ENCODE measurements around the gene IMMP1L. TPM values are rescaled to one million over a fixed set of nuclear protein-coding genes. Genes with fewer than 3 reads are reported as not detected.

IMMP1L gene
- total RNA-seq, 1 experiment from 2014 or later = 21.1 TPM

DNA sequence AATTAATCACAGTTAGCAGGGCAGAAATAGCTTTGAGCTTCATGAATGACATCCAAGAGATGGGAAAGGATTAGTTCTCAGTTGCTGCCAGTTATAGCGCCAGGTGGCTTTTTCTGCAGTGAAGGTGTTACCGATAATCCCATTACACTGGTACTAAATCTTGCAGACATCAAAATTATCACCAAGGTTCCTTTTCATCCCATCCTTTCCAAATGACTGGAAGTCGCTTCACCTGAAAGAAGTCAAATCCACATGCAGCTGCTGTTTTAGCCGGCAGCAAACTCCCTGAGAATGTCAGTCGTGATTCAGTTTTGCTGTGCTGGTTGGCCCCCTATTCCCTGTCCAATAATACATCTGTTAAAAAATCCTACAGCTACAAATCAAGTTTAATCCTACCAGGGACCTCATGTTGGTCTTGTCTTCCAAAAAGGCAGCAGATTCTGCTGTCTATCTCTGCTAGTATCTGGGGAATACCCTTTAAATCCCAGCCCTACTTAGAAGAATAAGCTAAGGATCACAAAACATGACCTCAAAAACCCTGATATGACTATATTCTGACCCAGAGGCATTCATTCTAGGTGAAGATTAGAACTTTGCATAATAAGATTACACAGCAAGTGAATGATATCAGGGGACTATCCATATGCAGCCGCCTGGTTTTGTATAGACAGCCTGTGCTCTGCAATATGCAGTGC, 31.7 kb downstream of the IMMP1L start:
- DNase-seq (ENCODE audit: low read depth) = no peak

DNA sequence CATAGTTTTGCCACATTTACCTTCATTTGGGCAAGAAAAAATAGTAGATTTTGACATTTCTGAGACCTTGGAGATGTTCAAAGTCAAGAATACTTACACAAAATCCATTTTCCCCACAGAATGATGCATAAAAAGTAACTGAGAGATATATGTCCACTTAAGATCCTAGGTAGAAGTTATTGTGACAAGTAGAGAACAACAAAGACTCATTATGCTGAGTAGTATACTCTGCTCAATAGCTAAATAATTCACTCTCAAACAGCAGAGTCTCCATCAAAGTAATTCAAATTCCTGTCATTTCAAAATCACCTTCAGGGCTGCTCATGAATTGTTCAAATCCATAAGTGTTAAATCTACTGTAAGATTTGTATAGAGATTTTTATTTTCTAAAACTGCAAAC, 35.3 kb downstream of the IMMP1L start:
- DNase-seq (ENCODE audit: low read depth) = no peak

DNA sequence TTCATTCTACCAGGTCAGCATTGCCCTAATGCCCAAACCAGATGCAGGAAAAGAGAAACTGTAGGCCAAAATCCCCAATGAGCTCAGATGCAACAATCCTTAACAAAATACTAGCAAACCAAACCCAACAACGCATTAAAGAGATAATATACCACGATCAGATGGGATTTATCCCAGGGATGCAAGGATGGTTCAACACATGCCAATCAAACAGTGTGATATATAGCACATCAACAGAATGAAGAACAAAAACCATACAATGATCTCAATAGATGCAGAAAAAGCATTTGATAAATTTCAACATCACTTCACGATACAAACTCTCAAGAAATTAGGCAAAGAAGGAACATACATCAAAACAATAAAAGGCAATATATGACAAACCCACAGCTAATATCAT, 45.0 kb downstream of the IMMP1L start:
- no peak for DNase-seq (ENCODE audit: low read depth)

DNA sequence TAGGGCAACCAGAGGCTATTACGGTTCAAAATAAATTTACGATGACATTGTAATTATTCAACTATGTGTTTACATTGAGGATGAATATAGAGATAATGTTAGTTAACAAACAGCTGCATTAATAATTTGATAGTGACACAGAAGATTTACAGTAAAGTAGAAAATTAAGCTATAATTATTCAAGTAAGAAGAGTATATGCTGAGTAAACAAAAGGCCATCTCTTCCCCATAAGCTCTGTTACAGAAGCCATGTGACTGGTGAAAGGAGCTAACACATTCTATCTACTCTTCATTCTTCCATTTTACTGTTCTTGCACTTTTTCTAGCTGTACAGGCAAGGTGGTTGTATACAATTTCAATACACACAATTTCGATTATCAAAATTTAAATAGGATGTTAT, 54.2 kb downstream of the IMMP1L start:
- no peak for DNase-seq (ENCODE audit: low read depth)

DNA sequence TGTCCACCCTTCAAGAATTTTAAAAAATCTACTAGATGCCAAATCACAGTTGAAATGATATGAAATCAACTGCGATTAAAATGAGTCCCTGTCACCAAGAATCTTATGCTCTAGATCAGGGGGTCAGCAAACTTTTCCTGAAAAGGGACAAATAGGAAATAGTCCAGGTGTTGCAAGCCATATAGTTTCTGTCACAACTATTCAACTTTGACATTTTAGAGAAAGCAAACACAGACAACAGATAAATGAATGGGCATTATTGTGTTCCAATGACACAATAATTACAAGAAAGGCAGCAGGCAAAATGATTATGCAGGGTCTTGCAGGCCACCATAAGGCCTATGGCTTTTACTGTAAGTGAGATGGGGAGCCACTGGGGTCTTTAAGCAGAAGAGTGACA, 58.6 kb downstream of the IMMP1L start:
- no peak for DNase-seq (ENCODE audit: low read depth)

DNA sequence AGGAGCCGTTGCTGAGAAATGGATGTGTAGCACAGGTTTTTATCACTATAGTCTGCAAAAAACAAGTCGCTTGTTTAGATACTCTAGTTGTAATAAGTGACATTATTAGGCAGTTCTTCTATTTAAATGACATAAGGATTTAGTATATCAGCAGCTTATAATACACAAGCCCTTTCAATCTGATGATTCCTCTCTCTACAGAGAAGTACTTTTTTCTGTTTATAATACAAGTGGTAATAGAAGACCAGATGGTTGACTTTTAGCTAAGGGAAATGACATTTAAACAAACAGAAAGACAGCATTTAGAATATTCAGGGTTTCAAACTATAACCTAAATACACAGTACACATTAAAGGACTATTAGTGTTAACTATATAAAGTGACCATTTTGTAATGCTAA, 60.4 kb downstream of the IMMP1L start:
- no peak for DNase-seq (ENCODE audit: low read depth)

DNA sequence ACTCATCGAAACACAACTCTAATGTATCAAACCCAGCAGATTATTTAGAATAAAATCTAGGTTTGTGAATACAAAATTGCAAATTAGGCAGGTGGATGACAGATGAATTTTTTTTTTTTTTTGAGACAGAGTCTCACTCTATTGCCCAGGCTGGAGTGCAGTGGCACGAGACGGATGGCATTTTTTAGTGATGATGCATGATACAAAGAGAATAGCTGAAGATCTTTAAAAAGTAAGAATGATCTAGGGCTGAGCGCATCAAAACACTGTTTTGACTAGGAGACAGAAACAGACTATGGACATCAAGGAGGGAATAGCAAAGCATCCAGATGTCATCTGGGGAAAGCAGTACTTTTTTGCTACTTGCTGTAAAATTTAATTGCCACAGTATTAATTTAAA, 63.8 kb downstream of the IMMP1L start:
- DNase-seq (ENCODE audit: low read depth) = no peak

DNA sequence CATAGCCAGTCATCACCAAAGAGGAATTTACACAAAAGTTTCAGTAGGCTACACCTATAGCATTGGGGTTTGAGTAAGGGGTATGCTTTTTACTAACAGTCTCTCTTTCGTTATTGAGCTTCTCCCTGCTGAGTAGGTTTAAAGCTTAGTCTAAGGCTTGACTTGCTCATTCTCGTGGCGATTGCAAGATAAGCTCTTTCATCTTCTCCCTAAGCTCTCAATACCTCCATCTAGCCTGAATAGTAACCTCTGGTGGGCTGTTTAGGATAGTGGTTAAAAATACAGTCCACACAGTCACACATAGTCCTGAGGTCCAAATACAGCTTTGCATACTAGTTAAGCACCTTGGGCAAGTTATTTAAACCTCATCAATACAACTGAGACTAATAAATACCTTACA, 65.6 kb downstream of the IMMP1L start:
- no peak for DNase-seq (ENCODE audit: low read depth)

DNA sequence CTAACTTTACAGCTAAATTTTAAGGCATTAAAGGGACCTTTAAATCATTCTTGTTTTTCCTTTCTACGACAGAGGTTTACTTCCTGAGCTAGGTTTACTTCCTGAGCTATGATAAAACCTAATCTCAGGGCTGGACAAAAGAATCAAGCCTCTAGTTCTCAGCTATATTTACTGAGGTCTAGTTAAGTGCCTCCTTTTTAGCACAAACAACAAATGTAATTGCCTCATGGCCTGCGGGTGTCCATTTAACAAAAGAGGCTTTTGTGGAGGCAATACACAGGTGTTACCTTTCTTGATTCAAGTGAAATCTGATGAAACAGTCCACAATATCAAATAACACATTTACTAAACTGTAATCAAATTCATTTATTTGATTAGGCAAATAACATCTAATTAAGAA, 67.3 kb downstream of the IMMP1L start:
- DNase-seq (ENCODE audit: low read depth) = no peak

DNA sequence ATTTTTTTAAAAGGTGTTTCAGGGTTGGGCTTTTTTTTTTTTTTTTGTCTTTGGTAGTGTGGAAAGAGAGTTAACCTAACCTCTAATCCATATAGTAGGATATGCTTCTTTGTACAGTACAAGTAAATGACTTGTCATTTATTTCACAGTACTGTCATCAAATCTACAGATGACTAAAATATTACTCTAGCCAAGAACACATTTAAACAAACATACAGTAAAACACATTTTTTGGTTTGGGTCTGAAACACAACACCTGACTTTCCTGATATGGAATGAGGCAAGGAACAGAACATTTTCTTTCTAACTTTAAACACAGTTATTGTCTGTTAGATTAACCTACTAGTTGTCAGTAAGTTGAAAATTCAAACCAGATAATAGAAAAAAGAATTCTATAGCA, 68.1 kb downstream of the IMMP1L start:
- no peak for DNase-seq (ENCODE audit: low read depth)

DNA sequence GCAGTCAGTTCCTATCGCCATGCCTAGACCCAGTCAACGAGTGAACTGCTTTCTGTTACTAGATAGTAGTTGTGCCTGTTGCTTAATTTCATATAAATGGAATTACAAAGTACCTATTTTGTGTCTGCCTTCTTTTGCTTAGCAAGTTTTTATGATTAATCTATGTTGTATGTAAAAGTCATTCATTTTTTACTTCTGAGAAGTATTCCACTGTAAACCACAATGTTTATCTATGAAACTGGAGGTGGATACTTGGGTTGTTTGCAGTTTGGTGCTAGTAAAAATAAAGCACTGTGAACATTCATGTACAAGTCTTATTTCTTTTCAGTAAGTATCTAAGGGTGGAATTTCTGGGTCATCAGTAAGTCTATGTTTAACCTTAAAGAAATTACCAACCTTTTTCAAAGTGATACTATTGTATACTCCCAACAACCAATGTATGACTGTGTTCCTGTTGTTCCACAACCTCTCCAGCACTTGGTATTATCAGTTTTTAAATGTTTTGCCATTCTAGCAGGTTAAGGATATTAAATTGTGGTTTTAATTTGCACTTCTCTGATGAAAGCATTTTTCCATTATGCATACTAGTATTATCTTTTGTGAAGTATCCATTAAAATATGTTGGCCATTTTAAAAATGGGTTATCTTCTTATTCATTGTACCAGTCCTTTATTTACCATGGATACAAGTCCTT, 71.5 kb downstream of the IMMP1L start:
- DNase-seq (ENCODE audit: low read depth) = peak; percentile 1

DNA sequence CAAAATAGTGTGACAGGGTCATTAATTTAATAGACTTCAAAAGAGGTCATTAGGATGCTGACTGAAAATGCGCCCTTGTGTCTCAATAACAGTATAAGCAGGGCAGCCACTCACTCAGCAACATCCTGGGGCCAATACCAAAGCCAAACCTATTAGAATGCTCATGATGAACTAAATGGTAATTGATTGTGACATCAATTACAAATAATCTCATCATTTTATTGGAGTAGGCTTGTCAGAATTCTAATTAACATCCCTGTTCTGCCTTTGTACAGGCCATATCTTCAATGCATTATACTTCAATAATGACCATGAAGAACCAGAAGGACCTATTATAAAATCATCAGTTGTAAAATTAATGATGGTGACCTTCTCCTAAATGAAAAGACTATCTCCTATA, 75.6 kb downstream of the IMMP1L start:
- DNase-seq (ENCODE audit: low read depth) = no peak

DNA sequence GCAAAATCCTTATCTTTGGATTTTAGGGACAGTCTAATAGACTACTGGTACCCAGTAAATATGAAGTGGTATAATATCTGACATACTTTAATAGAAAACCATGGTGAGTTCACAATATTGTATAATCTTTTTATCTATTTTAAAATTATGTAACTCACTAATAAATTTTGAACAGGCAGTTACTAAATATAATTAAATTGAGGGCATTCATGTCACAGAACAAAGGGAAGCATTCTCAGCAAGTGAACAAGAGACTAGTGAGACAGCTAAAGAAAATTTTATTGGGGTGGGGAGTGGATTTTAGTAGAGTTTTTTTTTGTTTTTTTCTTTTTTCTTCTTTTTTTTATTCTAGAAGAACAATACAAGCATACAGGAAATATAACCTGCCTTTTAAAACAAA, 84.8 kb downstream of the IMMP1L start:
- DNase-seq (ENCODE audit: low read depth) = no peak

DNA sequence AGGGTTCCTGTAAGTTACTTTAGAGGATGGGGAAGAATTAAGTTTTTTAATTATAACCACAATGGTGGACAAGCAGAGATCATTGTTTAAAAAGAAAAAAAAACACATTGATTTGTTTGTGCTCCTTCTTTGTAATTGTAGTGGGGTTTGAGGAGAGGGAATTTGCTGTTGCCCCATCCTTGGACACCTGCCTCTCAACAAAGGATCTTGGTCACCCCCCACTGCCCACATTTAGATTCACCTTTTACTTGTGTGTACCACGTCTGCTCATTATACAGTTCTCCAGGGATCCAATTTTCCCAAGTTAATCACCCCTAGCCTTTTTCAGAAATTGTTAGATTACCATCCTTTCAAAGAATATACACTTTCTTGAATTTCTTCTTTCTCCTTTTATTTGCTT, 86.7 kb downstream of the IMMP1L start:
- no peak for DNase-seq (ENCODE audit: low read depth)

DNA sequence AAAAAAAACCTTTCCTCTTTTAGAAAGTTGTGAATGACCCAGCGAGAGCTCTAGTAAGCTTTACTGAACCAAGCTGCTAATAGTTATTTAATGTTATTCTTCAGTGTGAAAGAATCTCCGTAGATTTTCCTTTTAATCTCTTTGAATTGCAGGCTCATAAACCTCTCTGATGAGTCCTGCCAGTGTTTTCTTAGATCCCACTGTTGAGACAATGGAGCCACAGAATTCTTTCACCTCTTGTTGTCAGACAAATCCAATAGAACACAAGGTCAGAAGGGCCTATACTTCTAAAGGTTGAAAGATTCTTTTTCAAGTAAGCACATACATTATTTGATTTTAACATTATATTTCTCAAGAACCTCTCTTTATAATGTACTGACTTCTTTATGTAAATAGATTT, 87.6 kb downstream of the IMMP1L start:
- no peak for DNase-seq (ENCODE audit: low read depth)

DNA sequence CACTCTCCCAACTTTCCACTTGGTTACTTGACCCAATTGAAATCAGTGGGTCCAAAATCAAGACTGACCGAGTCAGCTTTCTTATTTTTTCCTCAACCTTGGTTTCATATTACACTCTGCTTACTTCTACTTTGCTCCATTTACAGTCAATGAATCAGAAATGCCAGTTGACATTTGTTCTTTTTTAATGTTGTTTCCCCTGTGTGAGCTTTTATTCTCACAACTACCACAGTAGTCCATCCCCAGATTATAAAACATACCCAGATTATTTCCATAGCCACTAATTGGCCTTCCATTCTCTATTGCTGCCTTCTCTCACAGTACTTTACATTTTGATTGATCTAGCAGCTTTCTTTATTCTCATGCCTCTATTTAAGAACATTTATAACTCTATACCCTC, 89.8 kb downstream of the IMMP1L start:
- DNase-seq (ENCODE audit: low read depth) = no peak

DNA sequence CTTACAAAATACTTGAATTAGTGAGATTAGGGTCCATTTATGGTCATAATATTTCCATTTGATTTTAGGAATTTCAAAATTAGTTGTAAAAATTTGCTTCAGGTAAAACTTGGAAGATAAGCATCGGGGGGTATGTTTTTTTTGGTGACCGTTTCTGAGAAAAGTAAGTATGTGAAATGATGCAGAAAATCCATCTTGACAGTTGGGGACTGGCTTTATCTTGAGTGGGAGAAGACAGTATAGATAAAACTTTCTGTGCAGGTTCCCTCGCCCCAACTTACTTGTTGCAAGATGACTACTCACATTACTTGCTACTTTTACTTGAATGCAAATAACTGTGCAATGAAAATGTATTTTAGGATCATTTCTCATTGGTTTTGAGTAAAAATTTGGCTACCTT, 90.3 kb downstream of the IMMP1L start:
- DNase-seq (ENCODE audit: low read depth) = no peak

DNA sequence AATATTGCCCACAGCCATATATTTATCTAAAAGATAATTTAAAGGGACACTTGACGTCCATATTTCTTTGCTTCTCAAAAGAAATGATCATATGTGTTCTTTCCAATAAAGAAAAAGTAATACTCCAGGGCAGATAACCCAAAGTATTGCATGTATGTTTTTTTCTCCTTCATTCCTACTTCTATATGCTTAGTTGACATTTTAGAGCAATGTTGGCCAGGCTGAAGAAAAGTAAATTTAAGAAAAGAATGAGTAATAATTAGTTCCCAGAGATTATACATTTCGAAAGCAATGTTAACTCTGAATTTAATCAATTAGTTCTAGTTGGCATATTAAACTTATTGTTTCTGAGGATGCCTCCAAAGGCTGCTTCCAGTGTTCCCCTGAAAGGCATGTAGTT, 91.6 kb downstream of the IMMP1L start:
- no peak for DNase-seq (ENCODE audit: low read depth)

DNA sequence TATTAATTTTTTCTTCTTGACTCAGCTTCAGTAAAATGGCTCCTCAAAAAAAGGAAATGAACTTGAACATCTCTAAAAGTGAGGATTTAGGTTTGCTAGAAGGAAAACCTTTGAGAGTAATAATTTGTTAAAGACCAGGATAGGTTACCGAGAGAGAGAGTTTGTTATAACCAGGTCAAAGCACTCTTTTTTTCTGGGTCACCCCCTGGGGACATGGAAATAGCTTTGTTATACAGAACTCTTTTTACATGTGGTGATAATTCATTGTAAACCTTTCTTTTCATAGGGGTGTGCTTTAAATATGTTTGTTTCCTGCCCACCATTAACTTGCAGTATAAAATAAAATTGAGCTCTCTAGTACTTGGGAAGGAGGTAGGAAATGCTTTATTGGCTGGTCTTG, 92.1 kb downstream of the IMMP1L start:
- no peak for DNase-seq (ENCODE audit: low read depth)

DNA sequence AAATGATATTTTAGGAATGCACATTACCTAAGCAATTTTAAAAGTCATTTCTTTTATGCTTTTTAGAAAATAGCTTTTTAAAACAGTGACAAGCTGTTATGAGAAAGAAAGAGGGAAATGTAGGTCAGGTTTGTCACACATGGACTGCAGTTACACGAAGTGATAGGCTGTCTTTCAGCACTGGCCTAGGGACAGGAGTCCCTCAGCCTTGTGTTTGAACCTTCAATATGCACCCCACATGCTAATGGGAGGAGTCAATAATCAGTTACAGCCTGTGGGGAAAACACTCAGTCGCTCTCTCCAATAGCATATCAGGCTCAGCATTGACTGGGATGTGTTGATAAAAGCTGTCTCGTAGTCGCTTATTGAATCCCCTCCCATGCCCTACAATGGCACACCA, 94.0 kb downstream of the IMMP1L start:
- DNase-seq (ENCODE audit: low read depth) = no peak

DNA sequence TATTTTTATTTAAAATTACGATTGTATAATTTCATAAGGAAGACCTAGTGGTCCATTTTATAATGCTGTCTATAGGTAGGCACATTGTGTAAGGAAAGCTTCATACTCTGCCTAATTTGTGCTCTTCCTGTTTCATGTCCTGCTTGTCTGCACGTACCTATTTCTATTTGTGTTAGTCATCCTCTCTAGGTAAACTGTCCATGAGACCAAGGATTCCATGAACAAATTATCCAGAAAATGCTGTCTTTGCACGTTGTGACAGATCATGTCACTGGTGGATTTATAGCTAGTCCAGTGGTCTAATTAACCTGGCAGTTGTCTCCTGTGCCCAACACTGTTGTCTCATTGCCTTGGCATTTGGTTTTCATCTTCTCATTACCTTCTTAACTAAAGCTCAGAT, 95.1 kb downstream of the IMMP1L start:
- DNase-seq (ENCODE audit: low read depth) = no peak

DNA sequence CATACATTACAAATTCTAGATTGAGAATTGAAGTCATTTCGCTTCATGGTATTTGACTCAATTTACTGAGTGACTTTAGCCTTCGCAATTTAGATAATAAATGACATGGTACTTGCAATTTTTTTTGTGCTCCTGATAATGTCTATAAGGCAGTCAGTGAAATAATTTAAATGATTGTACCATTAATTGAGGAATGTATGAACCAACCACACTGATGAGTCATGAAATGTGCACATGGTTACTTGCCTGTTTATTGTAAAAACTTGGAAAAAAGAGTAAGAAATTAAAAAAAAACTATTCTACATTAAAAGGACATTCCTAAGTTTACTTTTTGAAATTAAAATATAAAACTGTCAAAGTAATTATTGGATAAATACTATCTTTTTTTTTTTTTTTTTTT, 96.5 kb downstream of the IMMP1L start:
- peak; percentile 5 for DNase-seq (ENCODE audit: low read depth)

DNA sequence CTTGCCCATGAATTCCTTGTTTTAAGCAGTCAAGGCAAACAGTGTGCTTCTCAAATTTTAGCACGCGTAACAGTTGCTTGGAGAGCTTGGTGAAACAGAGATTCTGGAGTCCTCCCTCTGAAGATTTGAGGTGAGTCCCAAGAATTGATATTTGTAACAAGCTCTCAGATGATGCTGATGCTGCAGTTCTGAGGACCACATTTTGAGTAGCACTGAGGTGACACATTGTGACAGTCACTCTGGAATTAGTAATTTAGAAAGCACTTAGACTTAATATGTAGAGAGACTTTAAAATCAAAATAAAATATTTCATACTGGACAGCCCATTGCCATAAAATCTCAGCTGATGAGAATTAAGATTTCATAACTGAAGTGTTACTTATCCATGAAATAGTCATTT, 101.2 kb downstream of the IMMP1L start:
- DNase-seq (ENCODE audit: low read depth) = no peak

DNA sequence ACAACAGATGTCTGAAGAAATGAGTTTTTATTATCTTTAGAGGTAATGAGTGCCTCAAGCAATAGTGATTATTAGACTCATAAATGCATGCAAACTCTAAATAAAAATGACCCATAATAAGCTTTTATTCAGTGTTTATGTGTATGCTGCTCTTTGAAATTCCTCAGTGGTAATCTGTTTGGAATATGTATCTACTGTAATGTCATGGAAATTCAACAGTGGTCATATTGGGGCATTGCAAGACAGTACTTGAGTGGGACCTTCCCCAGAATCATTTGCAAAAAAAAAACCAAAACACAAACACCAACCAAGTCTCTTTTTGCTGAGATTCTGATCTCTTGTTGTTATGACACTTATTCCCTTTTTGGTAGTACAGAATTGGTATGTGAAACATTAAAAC, 104.8 kb downstream of the IMMP1L start:
- DNase-seq (ENCODE audit: low read depth) = no peak

All from Daoy (cell line).